Mucosa of descending colon (tissue), 3 donors: ENCODE data around the gene PSMC2. TPM values are rescaled to one million over a fixed set of nuclear protein-coding genes. Genes with fewer than 3 reads are reported as not detected.

Source experiments
- ATAC-seq: fragments of 200-7000 bp; cut with Tn5 transposase; one replicate; pipeline ENCODE4 v1.9.1; 2020; ENCODE audit warnings: mild to moderate bottlenecking, moderate library complexity
- DNase-seq, 3 donors: peaks; one replicate each; pipeline ENCODE4 v3.0.0-alpha.2; 2020
- H3K36me3 ChIP-seq: fragments of 200-600 bp; one replicate; pipeline ENCODE4 v1.8.0; 2021; ENCODE audit warnings: low read depth, mild to moderate bottlenecking
- H3K4me1 ChIP-seq: fragments of 200-600 bp; one replicate; pipeline ENCODE4 v1.8.0; 2021; ENCODE audit warnings: low read depth, mild to moderate bottlenecking
- H3K4me3 ChIP-seq: fragments of 200-600 bp; one replicate; pipeline ENCODE4 v1.8.0; 2021; ENCODE audit warnings: mild to moderate bottlenecking
- H3K9me3 ChIP-seq: fragments of 200-600 bp; one replicate; pipeline ENCODE4 v1.8.0; 2021; ENCODE audit warnings: mild to moderate bottlenecking
- CTCF ChIP-seq: fragments of 200-600 bp; IDR thresholded peaks from one replicate; pipeline ENCODE4 v1.8.0; 2022; ENCODE audit warnings: antibody characterized with exemption, mild to moderate bottlenecking
- intact Hi-C, 2 donors: fragments of 100-400 bp; cut with DNase I in 1 of 2; cut with micrococcal nuclease in 1 of 2; formaldehyde crosslinking; loops; one replicate each; pipeline versions ENCODE4 v1.11.0 to v1.11.1; 2022; cut with DNase I, micrococcal nuclease
- total RNA-seq, 3 donors: library from RNA; stranded (reverse); fragmentation: NEBNext Ultra II Directional in 2 of 3; extraction: Animal tissue kit (Norgen Biotek cat#: 25700) in 2 of 3; gene quantifications; one replicate each; pipeline versions ENCODE4 v1.2.1 to v1.2.4, GENCODE V29; 2021 to 2023
- donor health status: DM: no; HTN: no; CAD: no; lungs with moderate emphysema.
- donor health status: DM: no; HTN: no; CAD: no.
- donor health status: DM: no; HTN: yes; CAD: no.

The PSMC2 gene
- total RNA-seq, 3 donors from 2014 or later: 47.9 to 85.8 (median 74.0) TPM

GRCh38 chr7:103341466-103341865, 6.0 kb upstream of the PSMC2 start:
- ATAC-seq: no peak
- no peaks in the 10 kb centered on the region for H3K36me3 ChIP-seq
- TF ChIP-seq CTCF: no peak

GRCh38 chr7:103343332-103343731, 4.1 kb upstream of the PSMC2 start:
- Histone ChIP-seq H3K36me3 (no peaks in the 10 kb centered on the region), H3K9me3 (no peaks in the 10 kb centered on the region), H3K4me1 (peaks cover 15% of the 10 kb centered on the region), H3K4me3 (no peak overlapping the region)
- ATAC-seq: no peak
- intact Hi-C loops: no loop called here
- DNase-seq: no peak
- no peak for TF ChIP-seq CTCF

More at GRCh38 chr7:103341466-103341865, 6.0 kb upstream of the PSMC2 start:
- H3K9me3 ChIP-seq: no peaks in the 10 kb centered on the region
- peaks cover 15% of the 10 kb centered on the region for H3K4me1 ChIP-seq
- DNase-seq: no peak
- intact Hi-C loops: no loop called here
- H3K4me3 ChIP-seq: no peak overlapping the region

- peak; percentile 66 for ATAC-seq
- intact Hi-C loops: no loop called here
Measured at GRCh38 chr7:103343758-103344452, 3.5 kb upstream of the PSMC2 start.

GRCh38 chr7:103344453-103345149, 2.8 kb upstream of the PSMC2 start, which contains the start of gene DNAJC2:
Gene DNAJC2, minus strand, starts transcription at chr7:103344767. Its CDS starts 145 bp downstream, at chr7:103344622.
- TF ChIP-seq CTCF: no peak
- peaks cover 19% of the 10 kb centered on the region for H3K4me1 ChIP-seq
- intact Hi-C loops: no loop called here
- DNase-seq: peak; percentile 87 to 91 (median 89)
- H3K4me3 ChIP-seq: peak within 1 kb of the TSS; percentile 72
- no peaks in the 10 kb centered on the region for H3K36me3 ChIP-seq
- ATAC-seq: peak; percentile 95
- no peaks in the 10 kb centered on the region for H3K9me3 ChIP-seq

More at GRCh38 chr7:103343758-103344452, 3.5 kb upstream of the PSMC2 start:
- Histone ChIP-seq H3K4me3 (peak overlapping the region; percentile 72), H3K4me1 (peaks cover 15% of the 10 kb centered on the region), H3K9me3 (no peaks in the 10 kb centered on the region), H3K36me3 (no peaks in the 10 kb centered on the region)
- DNase-seq: peak in 1 of 3 donors; percentile 29
- no peak for TF ChIP-seq CTCF

- Histone ChIP-seq H3K9me3 (no peaks in the 10 kb centered on the region), H3K4me3 (no peak overlapping the region), H3K36me3 (no peaks in the 10 kb centered on the region), H3K4me1 (peaks cover 20% of the 10 kb centered on the region)
- TF ChIP-seq CTCF: no peak
- DNase-seq (no peak), ATAC-seq (no peak)
- intact Hi-C loops: no loop called here
Measured at GRCh38 chr7:103346396-103346795, 1.0 kb upstream of the PSMC2 start.
